GM18868 (cell line): ENCODE measurements around the gene PIP5K1B.

Experiments used
- ATAC-seq: cut with Tn5 transposase; IDR thresholded peaks from one replicate; pipeline ENCODE4 v1.9.1; 2021; ENCODE audit warnings: mild to moderate bottlenecking, moderate library complexity; ENCODE audit not compliant: unreplicated experiment

PIP5K1B gene

GRCh38 chr9:68947842-68948569, 243.0 kb downstream of the PIP5K1B start:
- ATAC-seq, result no peak

GRCh38 chr9:68949271-68950000, 244.4 kb downstream of the PIP5K1B start:
- no peak for ATAC-seq

GRCh38 chr9:68950188-68950587, 245.1 kb downstream of the PIP5K1B start:
- ATAC-seq, result no peak

DNA sequence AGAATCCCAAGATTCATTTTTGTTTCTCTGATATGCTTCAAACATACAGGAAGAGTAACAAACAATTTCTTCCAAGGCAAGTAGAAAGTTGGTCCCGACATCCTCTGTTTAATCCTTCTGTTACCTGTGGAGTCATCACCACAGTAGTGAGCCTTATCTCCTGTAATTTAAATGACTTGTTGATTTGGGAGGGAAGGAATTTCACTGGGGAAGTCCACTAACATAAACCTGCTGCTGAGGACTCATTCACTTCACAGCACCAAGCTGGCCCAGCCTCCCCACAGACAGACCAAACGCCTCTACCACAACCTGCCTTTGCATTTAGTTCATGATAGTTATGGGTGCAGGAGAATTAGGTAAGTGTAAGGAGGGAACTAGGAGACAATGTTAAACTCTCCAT, 245.6 kb downstream of the PIP5K1B start:
- ATAC-seq, result no peak

- ATAC-seq, result peak; percentile 76
These were observed 247.0 kb downstream of the PIP5K1B start for GRCh38 chr9:68951879-68952659.

DNA sequence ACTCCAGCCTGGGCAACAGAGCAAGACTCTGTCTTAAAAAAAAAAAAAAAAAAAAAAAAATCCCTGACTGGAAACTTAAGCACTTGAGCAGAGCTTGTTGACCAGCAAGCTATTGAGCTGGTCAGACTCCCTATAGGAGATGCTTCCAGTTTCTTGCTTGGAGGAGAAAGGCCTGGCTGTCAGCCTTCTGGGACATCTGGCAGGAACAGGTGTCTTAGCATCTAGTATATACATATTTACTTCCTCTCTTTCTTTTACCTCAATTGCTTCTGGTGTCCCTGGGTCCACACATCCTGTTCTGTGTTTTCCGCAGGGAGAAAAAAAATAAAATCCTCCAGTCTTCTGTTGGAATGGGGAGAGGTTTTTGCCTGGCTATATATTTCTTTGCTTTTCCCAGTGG, 248.7 kb downstream of the PIP5K1B start:
- ATAC-seq, result no peak

- ATAC-seq, result no peak
These were observed 250.3 kb downstream of the PIP5K1B start for GRCh38 chr9:68955330-68955729.

DNA sequence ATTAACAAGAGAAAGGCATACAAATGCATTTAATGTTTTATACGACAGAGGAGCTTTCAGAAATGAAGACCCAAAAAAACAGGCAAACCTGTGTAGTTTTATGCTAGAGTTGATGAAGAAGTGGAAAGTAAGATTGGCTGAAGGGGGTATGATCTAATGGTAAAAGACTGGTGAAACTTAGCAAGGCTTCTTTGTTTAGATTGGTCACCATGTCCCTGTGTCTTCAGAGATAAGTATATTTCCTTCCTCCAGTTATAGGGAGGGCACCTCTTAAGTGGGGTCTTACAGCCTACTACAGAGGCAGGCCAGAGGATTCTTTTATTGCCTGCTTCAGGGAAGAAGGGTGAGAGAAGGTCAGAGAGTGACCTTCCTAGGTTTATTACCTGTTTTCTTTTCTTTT, 252.4 kb downstream of the PIP5K1B start:
- no peak for ATAC-seq

DNA sequence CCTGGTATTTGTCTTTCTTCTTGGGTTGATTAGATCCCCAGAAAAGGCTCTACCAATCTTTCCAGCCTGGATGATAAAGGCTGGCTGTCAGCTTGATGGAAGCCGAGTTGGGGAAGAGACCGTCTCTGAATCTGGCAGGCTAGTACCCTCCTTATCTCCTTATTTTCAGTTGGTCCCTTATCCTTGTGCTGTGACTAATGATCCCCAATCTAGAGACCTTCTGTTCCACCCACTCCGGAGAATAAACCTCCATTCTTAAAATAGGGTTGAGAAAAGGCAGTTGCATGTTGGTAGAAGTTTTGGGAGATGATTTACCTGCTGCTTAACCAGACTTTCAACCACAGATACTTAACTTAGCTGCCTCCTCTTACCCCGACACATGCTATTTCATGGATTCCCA, 256.5 kb downstream of the PIP5K1B start:
- ATAC-seq, result no peak

GRCh38 chr9:68963416-68963815, 258.4 kb downstream of the PIP5K1B start:
- no peak for ATAC-seq

DNA sequence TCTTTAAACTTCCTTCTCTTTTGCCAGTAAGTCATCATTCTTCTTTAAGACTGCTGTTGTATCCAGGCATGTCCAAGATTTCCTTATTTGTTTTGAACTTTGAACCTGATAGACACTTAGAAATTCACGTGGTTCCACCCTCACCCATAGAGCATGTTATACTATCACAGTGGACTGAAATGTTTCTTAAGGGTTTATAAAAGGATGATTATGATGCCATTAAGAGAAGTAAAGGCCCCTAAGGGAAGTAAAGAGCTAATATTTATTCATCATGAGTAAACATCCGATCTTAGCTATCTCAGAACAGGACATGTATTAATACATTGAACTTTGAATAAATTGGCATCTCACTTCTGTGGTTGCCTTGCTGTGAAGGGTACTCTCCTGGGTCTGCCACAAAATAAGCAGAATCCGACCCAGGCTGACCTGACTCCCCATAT, 259.1 kb downstream of the PIP5K1B start:
- no peak for ATAC-seq

- no peak for ATAC-seq
These were observed 259.7 kb downstream of the PIP5K1B start for GRCh38 chr9:68964765-68965164.

DNA sequence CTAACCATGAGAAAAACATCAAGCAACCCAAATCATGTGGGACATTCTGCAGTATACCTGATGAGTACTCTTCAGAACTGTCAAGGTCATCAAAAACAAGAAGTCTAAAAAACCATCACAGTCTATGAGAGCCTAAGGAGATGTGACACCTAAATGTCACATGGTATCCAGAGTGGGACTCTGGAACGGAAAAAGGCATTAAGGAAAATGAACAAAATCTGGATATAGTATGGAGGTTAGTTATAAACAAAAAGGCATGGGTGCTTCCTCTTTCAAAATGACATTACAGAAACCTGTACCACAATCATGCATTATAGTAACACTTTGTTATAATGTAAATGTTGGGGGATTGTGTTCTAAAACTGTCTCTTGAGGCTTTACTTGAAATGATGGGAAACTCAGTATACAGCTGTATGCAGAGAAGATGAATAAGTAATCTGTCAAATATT, 261.5 kb downstream of the PIP5K1B start:
- ATAC-seq, result peak; percentile 79

DNA sequence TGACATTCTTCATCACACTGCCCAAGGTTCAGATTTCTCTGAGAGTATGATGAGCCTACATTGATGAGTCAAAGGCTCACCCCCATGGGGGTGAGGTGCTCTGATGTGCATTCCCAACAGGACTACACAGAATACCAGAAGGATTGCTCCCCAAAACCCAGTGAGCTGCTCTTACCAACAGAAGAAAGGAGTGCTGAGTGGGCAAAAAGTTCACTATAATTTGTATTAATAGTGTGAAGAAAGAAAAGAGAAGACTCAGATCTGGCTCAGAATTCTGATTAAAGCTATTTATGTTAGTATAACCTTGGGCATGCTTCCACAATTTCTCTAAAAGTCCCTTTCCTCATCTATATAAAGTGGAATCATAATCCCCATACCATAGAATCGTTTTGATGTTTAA, 262.8 kb downstream of the PIP5K1B start:
- no peak for ATAC-seq

GRCh38 chr9:68969538-68969937, 264.5 kb downstream of the PIP5K1B start:
- no peak for ATAC-seq

- no peak for ATAC-seq
These were observed 265.1 kb downstream of the PIP5K1B start for GRCh38 chr9:68970151-68970550.

DNA sequence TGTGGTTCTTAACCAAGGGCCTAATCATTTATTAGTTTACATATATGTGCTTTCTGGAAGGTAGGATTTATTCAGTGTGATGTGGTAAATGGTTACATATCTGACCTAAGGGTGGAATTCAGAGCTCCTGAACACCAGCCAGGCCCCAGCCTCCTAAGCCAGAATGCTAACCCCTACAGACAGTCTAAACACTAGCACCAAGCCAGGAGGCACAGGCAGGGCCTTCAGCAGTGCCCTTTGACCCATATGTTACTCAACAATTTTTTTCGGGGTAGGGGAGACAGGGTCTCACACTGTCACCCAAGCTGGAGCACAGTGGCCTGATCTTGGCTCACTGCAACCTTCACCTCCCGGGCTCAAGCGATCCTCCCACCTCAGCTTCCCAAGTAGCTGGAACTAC, 268.6 kb downstream of the PIP5K1B start:
- ATAC-seq, result no peak

- peak; percentile 93 for ATAC-seq
These were observed 269.4 kb downstream of the PIP5K1B start for GRCh38 chr9:68974431-68974830.

GRCh38 chr9:68974901-68975300, 269.9 kb downstream of the PIP5K1B start:
- no peak for ATAC-seq

DNA sequence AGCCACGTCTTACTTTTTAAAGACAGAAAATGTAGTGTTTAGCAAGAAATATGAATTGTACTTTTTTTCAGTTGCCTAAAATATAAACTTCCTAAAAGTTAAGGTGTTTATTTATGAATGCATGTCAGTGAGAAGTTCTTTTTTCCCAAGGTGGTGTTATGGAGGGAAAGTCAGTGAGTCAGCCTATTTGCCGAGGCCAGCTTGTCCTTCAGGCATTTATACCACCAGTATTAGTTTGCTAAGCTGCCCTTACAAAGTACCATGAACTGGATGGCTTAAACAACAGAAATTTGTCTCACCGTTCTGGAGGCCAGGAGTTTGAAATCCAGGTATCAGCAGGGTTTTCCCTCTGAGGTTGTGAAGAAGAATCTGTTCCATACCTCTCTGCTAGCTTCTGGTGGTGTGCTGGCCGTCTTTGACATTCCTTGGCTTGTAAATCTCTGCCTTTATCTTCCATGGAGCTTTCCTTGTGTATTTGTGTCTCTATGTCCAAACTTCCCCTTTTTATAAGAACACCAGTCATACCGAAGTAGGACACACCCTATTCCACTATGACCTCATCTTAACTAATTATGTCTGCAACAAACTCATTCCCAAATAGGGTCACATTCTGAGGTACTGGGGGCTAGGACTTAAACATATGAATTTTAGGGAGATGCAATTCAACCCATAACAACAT, 270.5 kb downstream of the PIP5K1B start:
- ATAC-seq, result no peak

- ATAC-seq, result no peak
These were observed 273.0 kb downstream of the PIP5K1B start for GRCh38 chr9:68978066-68978465.
